Activated CD4-positive, alpha-beta T cell treated with anti-CD3 and anti-CD28 coated beads, Interleukin-2, amount 50 U/mL, for 16 hours (primary cell): ENCODE results near the gene OR2V2.
"Not testable (repeated sequence)": the region's sequence is repeated elsewhere in the genome, so short reads cannot be mapped to it uniquely, and the experiment has no call there.

Experiments used
- DNase-seq: peaks from one replicate; pipeline ENCODE4 v3.0.0-alpha.2; 2020

The OR2V2 gene

GRCh38 chr5:181146927-181147636 is at the start of gene OR2V2:
OR2V2 (plus strand) TSS chr5:181147586; CDS start chr5:181154943, 7,357 bp downstream.
- not testable (repeated sequence) for DNase-seq

- not testable (repeated sequence) for DNase-seq
These were observed 49.5 kb upstream of the OR2V2 start for GRCh38 chr5:181097759-181098491.

GRCh38 chr5:181098762-181099601 is 48.4 kb upstream of the OR2V2 start:
- DNase-seq = peak; percentile 8

- DNase-seq = no peak
These were observed 47.7 kb upstream of the OR2V2 start for GRCh38 chr5:181099602-181100086.

GRCh38 chr5:181100121-181100875 is 47.1 kb upstream of the OR2V2 start:
- DNase-seq = no peak

GRCh38 chr5:181101030-181101641 is 46.2 kb upstream of the OR2V2 start:
- not testable (repeated sequence) for DNase-seq

- not testable (repeated sequence) for DNase-seq
These were observed 45.3 kb upstream of the OR2V2 start for GRCh38 chr5:181101930-181102674.

GRCh38 chr5:181104259-181104568 is 43.2 kb upstream of the OR2V2 start:
- not testable (repeated sequence) for DNase-seq

- not testable (repeated sequence) for DNase-seq
These were observed 42.6 kb upstream of the OR2V2 start for GRCh38 chr5:181104606-181105390.

- no peak for DNase-seq
These were observed 41.9 kb upstream of the OR2V2 start for GRCh38 chr5:181105391-181106025.

- no peak for DNase-seq
These were observed 39.7 kb upstream of the OR2V2 start for GRCh38 chr5:181107699-181108098.

GRCh38 chr5:181108578-181109165 is 38.7 kb upstream of the OR2V2 start:
- no peak for DNase-seq

GRCh38 chr5:181109489-181110013 is 37.8 kb upstream of the OR2V2 start:
- DNase-seq = no peak

GRCh38 chr5:181111010-181111409 is 36.4 kb upstream of the OR2V2 start:
- no peak for DNase-seq

- no peak for DNase-seq
These were observed 34.9 kb upstream of the OR2V2 start for GRCh38 chr5:181112476-181112875.

GRCh38 chr5:181113572-181113971 is 33.8 kb upstream of the OR2V2 start:
- not testable (repeated sequence) for DNase-seq

GRCh38 chr5:181114284-181114843 is 33.0 kb upstream of the OR2V2 start:
- DNase-seq = no peak

GRCh38 chr5:181114844-181115778 is 32.3 kb upstream of the OR2V2 start:
- no peak for DNase-seq
